HK-2 (cell line): ENCODE data around the gene ALPL.
"Not testable (repeated sequence)": the region's sequence is repeated elsewhere in the genome, so short reads cannot be mapped to it uniquely, and the experiment has no call there.

Experiments used
- DNase-seq: peaks from one replicate; pipeline ENCODE4 v3.0.0-alpha.2; 2018; ENCODE audit not compliant: unreplicated experiment

Gene ALPL

GRCh38 chr1:21507511-21508270 is 1.5 kb upstream of the ALPL start:
- DNase-seq, result no peak

- peak; percentile 58 for DNase-seq
These were observed 458 bp upstream of the ALPL start for GRCh38 chr1:21508580-21509350.

- DNase-seq, result no peak
These were observed 880 bp downstream of the ALPL start for GRCh38 chr1:21510113-21510493.

- DNase-seq, result no peak
These were observed 1.8 kb downstream of the ALPL start for GRCh38 chr1:21510885-21511578.

GRCh38 chr1:21511579-21512522 is 2.6 kb downstream of the ALPL start:
- DNase-seq, result peak; percentile 72

GRCh38 chr1:21514245-21514644 is 5.0 kb downstream of the ALPL start:
- DNase-seq, result peak; percentile 21

GRCh38 chr1:21517161-21517589 is 8.0 kb downstream of the ALPL start:
- DNase-seq, result no peak

- no peak for DNase-seq
These were observed 8.6 kb downstream of the ALPL start for GRCh38 chr1:21517660-21518480.

GRCh38 chr1:21518774-21519455 is 9.7 kb downstream of the ALPL start:
- DNase-seq, result no peak

- DNase-seq, result not testable (repeated sequence)
These were observed 10.4 kb downstream of the ALPL start for GRCh38 chr1:21519486-21520070.

GRCh38 chr1:21520899-21521716 is 11.9 kb downstream of the ALPL start:
- DNase-seq, result no peak

GRCh38 chr1:21521717-21522060 is 12.5 kb downstream of the ALPL start:
- no peak for DNase-seq

- DNase-seq, result no peak
These were observed 13.4 kb downstream of the ALPL start for GRCh38 chr1:21522525-21523038.

GRCh38 chr1:21523297-21523813 is 14.1 kb downstream of the ALPL start:
- DNase-seq, result no peak

- no peak for DNase-seq
These were observed 15.0 kb downstream of the ALPL start for GRCh38 chr1:21524220-21524619.

GRCh38 chr1:21524686-21525339 is 15.6 kb downstream of the ALPL start:
- DNase-seq, result no peak

GRCh38 chr1:21525340-21525717 is 16.1 kb downstream of the ALPL start:
- no peak for DNase-seq

GRCh38 chr1:21526441-21526840 is 17.2 kb downstream of the ALPL start:
- no peak for DNase-seq
